K562 (cell line): ENCODE measurements around the gene PDE11A. TPM values are rescaled to one million over a fixed set of nuclear protein-coding genes. Genes with fewer than 3 reads are reported as not detected.

Experiments used
- FOS ChIP-seq: IDR thresholded peaks from 3 replicates; pipeline ENCODE4 v1.6.1; 2011; ENCODE audit not compliant: insufficient read length; ENCODE audit errors: extremely low read depth
- FOXA3 ChIP-seq, 2 experiments: fragments of 450-650 bp in 1 of 2; sonication (generic) in 1 of 2; formaldehyde crosslinking; IDR thresholded peaks in 1 of 2; conservative IDR thresholded peaks in 1 of 2; 2 replicates each; pipeline versions ENCODE4 v1.4.0 to v1.8.0; 2020 to 2022; ENCODE audit warnings: mild to moderate bottlenecking in 2 of 2, missing genetic modification reagents in 1 of 2
- GABPA ChIP-seq: fragments of 200-800 bp; sonication (Bioruptor generic); conservative IDR thresholded peaks from 2 replicates; pipeline ENCODE4 v1.6.1; 2016; ENCODE audit warnings: low read depth, missing genetic modification characterization, missing compliant biosample characterization
- HBP1 ChIP-seq: fragments of 450-650 bp; formaldehyde crosslinking; IDR thresholded peaks from 2 replicates; pipeline ENCODE4 v1.4.0; 2022; ENCODE audit warnings: missing genetic modification characterization
- HDAC8 ChIP-seq: fragments of 450-650 bp; IDR thresholded peaks from 2 replicates; pipeline ENCODE4 v1.6.1; 2016; ENCODE audit warnings: mild to moderate bottlenecking, missing genetic modification characterization, moderate library complexity, missing compliant biosample characterization
- KAT7 ChIP-seq: sonication (generic); formaldehyde crosslinking; IDR thresholded peaks from 2 replicates; pipeline ENCODE4 v1.8.0; 2022; ENCODE audit warnings: missing genetic modification reagents, mild to moderate bottlenecking, borderline replicate concordance
- KDM4B ChIP-seq, 2 experiments: fragments of 450-650 bp in 1 of 2; sonication (generic) in 1 of 2; IDR thresholded peaks; 2 replicates each; pipeline ENCODE4 v1.6.1; 2016 to 2017; ENCODE audit warnings: borderline replicate concordance in 2 of 2, antibody characterized with exemption in 1 of 2, low read depth in 1 of 2, mild to moderate bottlenecking in 1 of 2
- LCOR ChIP-seq: sonication (generic); formaldehyde crosslinking; IDR thresholded peaks from 2 replicates; pipeline ENCODE4 v1.8.0; 2022; ENCODE audit warnings: mild to moderate bottlenecking, missing genetic modification reagents
- MEIS2 ChIP-seq: fragments of 450-650 bp; IDR thresholded peaks from 2 replicates; pipeline ENCODE4 v1.6.1; 2014; ENCODE audit warnings: mild to moderate bottlenecking; ENCODE audit not compliant: partially characterized antibody
- SOX6 ChIP-seq: fragments of 450-650 bp; IDR thresholded peaks from 2 replicates; pipeline ENCODE4 v1.6.1; 2014; ENCODE audit warnings: mild to moderate bottlenecking
- SPI1 ChIP-seq: IDR thresholded peaks from 2 replicates; pipeline ENCODE4 v1.6.1; 2011; ENCODE audit warnings: low read depth, low read length, control low read depth, borderline replicate concordance
- THAP12 ChIP-seq: fragments of 250-450 bp; sonication (Bioruptor Pico); IDR thresholded peaks from 2 replicates; pipeline ENCODE4 v1.9.0; 2021; ENCODE audit warnings: mild to moderate bottlenecking, inconsistent platforms
- THRB ChIP-seq: fragments of 450-650 bp; formaldehyde crosslinking; conservative IDR thresholded peaks from 2 replicates; pipeline ENCODE4 v1.4.0; 2022; ENCODE audit warnings: mild to moderate bottlenecking, missing genetic modification characterization
- TSHZ1 ChIP-seq: fragments of 250-450 bp; sonication (Bioruptor Pico); IDR thresholded peaks from 2 replicates; pipeline ENCODE4 v1.4.0; 2020; ENCODE audit warnings: mild to moderate bottlenecking, moderate library complexity
- ZNF395 ChIP-seq: fragments of 200-800 bp; sonication (Bioruptor generic); IDR thresholded peaks from 2 replicates; pipeline ENCODE4 v1.6.1; 2017; ENCODE audit warnings: missing genetic modification characterization, missing compliant biosample characterization
- ZSCAN29 ChIP-seq: fragments of 450-650 bp; IDR thresholded peaks from 2 replicates; pipeline ENCODE4 v1.6.1; 2017
- polyA plus RNA-seq, 8 experiments: library from polyadenylated mRNA; depleted of rRNA in 4 of 8; stranded (reverse) in 5 of 8; unstranded in 3 of 8; fragments of >200 nt; fragmentation: Nextera tagmentation in 2 of 8; fragmentation: Illumina TruSeq in 1 of 8; extraction: Ambion mirVana in 2 of 8; extraction: Trizol in 1 of 8; gene quantifications; 2 replicates each; pipeline versions ENCODE4 v1.2.1 to v1.2.3, GENCODE V29; 2011 to 2014; ENCODE audit warnings: inconsistent platforms in 1 of 8, missing spikeins in 1 of 8
- total RNA-seq, 7 experiments: library from RNA; depleted of rRNA in 6 of 7; stranded (reverse); fragments of >200 nt in 6 of 7; fragmentation: Illumina TruSeq in 2 of 7; extraction: Trizol in 2 of 7; gene quantifications; 2 replicates each; pipeline versions ENCODE4 v1.2.1 to v1.2.3, GENCODE V29; 2011 to 2021; ENCODE audit warnings: low replicate concordance in 1 of 7

Gene PDE11A
- total and polyA plus RNA-seq, 9 of the 15 experiments (the other 6 are each of a cell fraction or from before 2014, with no cell fraction given) = 3.2 to 22.1 (median 5.7) TPM

GRCh38 chr2:177724398-177725287, 347.9 kb downstream of the PDE11A start (continued):
- no peak for TF ChIP-seq THRB (CRISPR knock-in tag)
- no peak for TF ChIP-seq HDAC8 (tag)
- TF ChIP-seq GABPA (tag) = peak; percentile 16; the same call in 1 of the 2 replicates
- no peak for TF ChIP-seq SPI1
- no peak for TF ChIP-seq FOXA3 (CRISPR knock-in tag; conservative IDR thresholded peaks at IDR 0.05 in 1 of 2, IDR thresholded peaks at IDR 0.05 in 1 of 2)
- TF ChIP-seq FOS = no peak
- 0 out of 2 replicates have a peak, but pooled peaks have one; percentile 4 for TF ChIP-seq ZNF395 (CRISPR knock-in tag)
- TF ChIP-seq KAT7 (CRISPR knock-in tag) = no peak
- no peak for TF ChIP-seq LCOR (CRISPR knock-in tag)
- no peak for TF ChIP-seq MEIS2
- no peak for TF ChIP-seq KDM4B (IDR thresholded peaks at IDR 0.05; ENCODE audit: borderline replicate concordance in 2 of 2, low read depth in 1 of 2)
- no peak for TF ChIP-seq ZSCAN29
- TF ChIP-seq TSHZ1 (CRISPR knock-in tag) = no peak
- TF ChIP-seq HBP1 = no peak
- no peak for TF ChIP-seq THAP12 (CRISPR knock-in tag)
- no peak for TF ChIP-seq SOX6
